A673 (cell line): ENCODE measurements around the gene LMBR1. TPM values are rescaled to one million over a fixed set of nuclear protein-coding genes. Genes with fewer than 3 reads are reported as not detected.
"Not testable (repeated sequence)": the region's sequence is repeated elsewhere in the genome, so short reads cannot be mapped to it uniquely, and the experiment has no call there.

Source experiments
- BruUV-seq: library from RNA; stranded (reverse); fragments of 400-500 nt; replicated peaks from 2 replicates; lab custom pipeline; 2021; lab: Mats Ljungman, UMichigan
- CTCF ChIA-PET: fragments of 300-600 bp; sonication (Branson Sonifier 250); formaldehyde crosslinking; loops from one replicate; lab custom pipeline; 2022; ENCODE audit warnings: antibody characterized with exemption; lab: Charles Lee
- POLR2A ChIA-PET: fragments of 300-600 bp; sonication (Branson Sonifier 250); formaldehyde crosslinking; loops from one replicate; lab custom pipeline; 2022; ENCODE audit warnings: antibody characterized with exemption; ENCODE audit not compliant: low non-redundant PET; lab: Charles Lee
- DNase-seq: peaks from one replicate; pipeline ENCODE4 v3.0.0-alpha.2; 2015; ENCODE audit warnings: low spot score
- H3K27ac ChIP-seq: fragments of 200-600 bp; sonication (generic); 2 replicates; pipeline ENCODE4 v1.5.1; 2016; ENCODE audit warnings: mixed run types, low read depth, mild to moderate bottlenecking, mixed read lengths, antibody characterized with exemption, low read length; ENCODE audit not compliant: poor library complexity, severe bottlenecking
- H3K27me3 ChIP-seq: fragments of 200-600 bp; sonication (generic); replicated peaks from 2 replicates; pipeline ENCODE4 v1.6.1; 2017; ENCODE audit warnings: mixed run types, low read depth, mild to moderate bottlenecking, mixed read lengths, antibody characterized with exemption, low read length; ENCODE audit not compliant: insufficient read depth, poor library complexity
- H3K36me3 ChIP-seq: fragments of 200-600 bp; sonication (generic); 2 replicates; pipeline ENCODE4 v1.6.1; 2016; ENCODE audit warnings: mixed run types, mild to moderate bottlenecking, mixed read lengths, antibody characterized with exemption, low read length; ENCODE audit not compliant: insufficient read depth, poor library complexity, severe bottlenecking
- H3K4me1 ChIP-seq: fragments of 200-600 bp; sonication (generic); 2 replicates; pipeline ENCODE4 v1.6.1; 2017; ENCODE audit warnings: mixed run types, mild to moderate bottlenecking, mixed read lengths, antibody characterized with exemption, low read length; ENCODE audit not compliant: insufficient read depth, poor library complexity, severe bottlenecking
- H3K4me3 ChIP-seq: fragments of 200-600 bp; sonication (generic); 2 replicates; pipeline ENCODE4 v1.5.1; 2016; ENCODE audit warnings: low read depth, mixed run types, mild to moderate bottlenecking, mixed read lengths, low read length; ENCODE audit not compliant: poor library complexity, severe bottlenecking
- H3K9me3 ChIP-seq: fragments of 200-600 bp; sonication (generic); 2 replicates; pipeline ENCODE4 v1.6.1; 2016; ENCODE audit warnings: mixed run types, low read depth, mild to moderate bottlenecking, mixed read lengths, antibody characterized with exemption, low read length; ENCODE audit not compliant: poor library complexity, severe bottlenecking
- EZH2 ChIP-seq: fragments of 200-600 bp; sonication (generic); IDR thresholded peaks from 2 replicates; pipeline ENCODE4 v1.6.1; 2017; ENCODE audit warnings: borderline replicate concordance, low read depth, mild to moderate bottlenecking, mixed read lengths, antibody characterized with exemption, low read length; ENCODE audit not compliant: poor library complexity, severe bottlenecking
- intact Hi-C: fragments of 100-400 bp; cut with micrococcal nuclease; formaldehyde crosslinking; loops from one replicate; pipeline ENCODE4 v1.10.0; 2022; ENCODE audit not compliant: unreplicated experiment
- total RNA-seq: library from RNA; stranded (reverse); gene quantifications from 2 replicates; pipeline ENCODE4 v1.2.3, GENCODE V29; 2021
- TF ChIP-seq, protein P1 (sequence below): fragments of 300-800, 200-600 bp; sonication (generic); conservative IDR thresholded peaks from 2 replicates; pipeline ENCODE4 v1.5.1; 2017; ENCODE audit warnings: low read depth, mild to moderate bottlenecking, antibody characterized with exemption, low read length, moderate library complexity, mixed read lengths

Gene LMBR1
- total RNA-seq, 1 experiment from 2014 or later = 50.7 TPM

DNA sequence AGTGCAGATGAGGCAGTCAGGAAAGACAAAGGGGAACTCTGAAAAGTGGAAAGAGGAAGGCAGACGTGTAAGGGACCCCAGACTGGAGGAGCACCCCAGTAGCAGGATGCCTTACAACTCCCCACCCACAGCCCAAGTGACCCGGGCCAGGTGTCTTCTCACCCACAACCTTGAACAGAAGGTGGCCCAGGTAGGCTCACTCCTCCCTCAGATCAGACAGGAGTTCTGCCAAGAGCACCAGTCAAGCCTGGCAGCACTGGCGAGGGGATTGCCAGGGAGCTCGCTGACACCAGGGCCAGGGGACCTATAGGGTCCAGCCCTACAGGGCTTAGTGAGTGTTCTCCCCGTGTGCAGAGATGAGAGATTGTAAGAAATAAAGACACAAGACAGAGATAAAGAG lies 27.1 kb upstream of the LMBR1 start:
- intact Hi-C loops = no loop called here
- POLR2A ChIA-PET = no interaction called here
- CTCF ChIA-PET = no interaction called here
- no peaks in the 10 kb centered on the region for H3K36me3 ChIP-seq
- no peak overlapping the region for H3K27ac ChIP-seq
- no peak overlapping the region for H3K4me3 ChIP-seq
- H3K27me3 ChIP-seq = peaks cover 9% of the 10 kb centered on the region
- no TSS peak for BruUV-seq
- H3K4me1 ChIP-seq = no peaks in the 10 kb centered on the region
- TF ChIP-seq, protein P1, sequence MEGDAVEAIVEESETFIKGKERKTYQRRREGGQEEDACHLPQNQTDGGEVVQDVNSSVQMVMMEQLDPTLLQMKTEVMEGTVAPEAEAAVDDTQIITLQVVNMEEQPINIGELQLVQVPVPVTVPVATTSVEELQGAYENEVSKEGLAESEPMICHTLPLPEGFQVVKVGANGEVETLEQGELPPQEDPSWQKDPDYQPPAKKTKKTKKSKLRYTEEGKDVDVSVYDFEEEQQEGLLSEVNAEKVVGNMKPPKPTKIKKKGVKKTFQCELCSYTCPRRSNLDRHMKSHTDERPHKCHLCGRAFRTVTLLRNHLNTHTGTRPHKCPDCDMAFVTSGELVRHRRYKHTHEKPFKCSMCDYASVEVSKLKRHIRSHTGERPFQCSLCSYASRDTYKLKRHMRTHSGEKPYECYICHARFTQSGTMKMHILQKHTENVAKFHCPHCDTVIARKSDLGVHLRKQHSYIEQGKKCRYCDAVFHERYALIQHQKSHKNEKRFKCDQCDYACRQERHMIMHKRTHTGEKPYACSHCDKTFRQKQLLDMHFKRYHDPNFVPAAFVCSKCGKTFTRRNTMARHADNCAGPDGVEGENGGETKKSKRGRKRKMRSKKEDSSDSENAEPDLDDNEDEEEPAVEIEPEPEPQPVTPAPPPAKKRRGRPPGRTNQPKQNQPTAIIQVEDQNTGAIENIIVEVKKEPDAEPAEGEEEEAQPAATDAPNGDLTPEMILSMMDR = no peak
- DNase-seq = no peak
- H3K9me3 ChIP-seq = no peaks in the 10 kb centered on the region

DNA sequence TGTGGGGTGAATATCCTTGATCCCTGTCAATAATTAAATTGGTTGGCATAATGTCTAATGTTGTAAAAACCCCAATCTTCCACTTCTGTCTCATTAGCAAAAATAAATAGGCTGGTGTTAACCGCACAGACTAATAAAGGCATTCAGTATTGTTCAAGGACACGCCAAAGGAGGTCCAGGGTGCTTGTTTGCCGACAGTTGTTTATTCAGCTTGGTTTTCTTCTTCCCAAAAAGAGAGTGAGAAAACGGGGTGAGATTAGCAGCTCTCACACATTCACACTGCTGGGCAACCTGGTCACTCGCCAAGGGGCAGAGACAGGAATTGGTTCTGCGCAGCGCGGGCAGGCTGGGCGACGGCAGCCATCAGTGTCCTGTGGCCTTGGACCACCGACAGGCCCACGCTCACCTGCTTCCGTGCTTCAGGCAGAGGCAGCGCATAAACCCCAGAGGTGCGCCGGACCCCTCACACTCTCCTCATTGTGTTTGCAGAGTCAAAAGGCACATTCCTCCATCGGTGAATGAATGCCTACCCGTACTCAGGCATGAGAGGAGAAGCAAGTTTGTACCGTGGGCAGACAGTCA lies 26.2 kb upstream of the LMBR1 start:
- no peaks in the 10 kb centered on the region for H3K36me3 ChIP-seq
- intact Hi-C loops = no loop called here
- no peaks in the 10 kb centered on the region for H3K9me3 ChIP-seq
- no peak for DNase-seq
- peaks cover 9% of the 10 kb centered on the region for H3K27me3 ChIP-seq
- BruUV-seq = no TSS peak
- H3K4me1 ChIP-seq = no peaks in the 10 kb centered on the region
- no peak overlapping the region for H3K4me3 ChIP-seq
- ChIA-PET CTCF (no interaction called here), POLR2A (no interaction called here)
- H3K27ac ChIP-seq = no peak overlapping the region
- TF ChIP-seq EZH2 = no peak
- TF ChIP-seq, protein P1 = no peak

DNA sequence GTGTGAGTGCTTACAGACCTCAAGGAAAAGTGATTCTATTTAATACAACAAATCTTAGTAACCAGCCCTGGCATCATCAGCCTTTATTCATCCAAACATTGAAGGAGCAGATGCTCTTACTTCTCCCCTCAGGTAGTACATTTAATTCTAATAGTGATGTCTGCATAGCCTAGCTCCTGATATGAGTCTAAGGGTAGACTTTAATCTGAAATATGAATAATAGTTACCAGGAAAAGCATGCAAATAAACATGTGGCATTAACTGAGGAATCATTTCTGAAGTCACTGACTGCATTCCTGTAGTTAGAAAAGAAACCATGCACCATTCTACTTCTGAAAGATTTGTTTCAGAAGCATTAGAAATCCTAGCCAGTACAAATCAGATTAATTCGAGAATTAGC lies 25.7 kb upstream of the LMBR1 start:
- ChIA-PET POLR2A (no interaction called here), CTCF (no interaction called here)
- no peak for DNase-seq
- Histone ChIP-seq H3K27ac (no peak overlapping the region), H3K36me3 (no peaks in the 10 kb centered on the region), H3K4me1 (no peaks in the 10 kb centered on the region), H3K27me3 (peaks cover 9% of the 10 kb centered on the region), H3K9me3 (no peaks in the 10 kb centered on the region), H3K4me3 (no peak overlapping the region)
- no TSS peak for BruUV-seq
- TF ChIP-seq, protein P1 = no peak
- TF ChIP-seq EZH2 = no peak
- intact Hi-C loops = no loop called here

DNA sequence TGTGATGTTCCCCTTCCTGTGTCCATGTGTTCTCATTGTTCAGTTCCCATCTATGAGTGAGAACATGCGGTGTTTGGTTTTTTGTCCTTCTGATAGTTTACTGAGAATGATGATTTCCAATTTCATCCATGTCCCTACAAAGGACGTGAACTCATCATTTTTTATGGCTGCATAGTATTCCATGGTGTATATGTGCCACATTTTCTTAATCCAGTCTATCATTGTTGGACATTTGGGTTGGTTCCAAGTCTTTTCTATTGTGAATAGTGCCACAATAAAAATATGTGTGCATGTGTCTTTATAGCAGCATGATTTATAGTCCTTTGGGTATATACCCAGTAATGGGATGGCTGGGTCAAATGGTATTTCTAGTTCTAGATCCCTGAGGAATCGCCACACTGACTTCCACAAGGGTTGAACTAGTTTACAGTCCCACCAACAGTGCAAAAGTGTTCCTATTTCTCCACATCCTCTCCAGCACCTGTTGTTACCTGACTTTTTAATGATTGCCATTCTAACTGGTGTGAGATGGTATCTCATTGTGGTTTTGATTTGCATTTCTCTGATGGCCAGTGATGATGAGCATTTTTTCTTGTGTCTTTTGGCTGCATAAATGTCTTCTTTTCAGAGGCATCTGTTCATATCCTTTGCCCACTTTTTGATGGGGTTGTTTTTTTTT lies 16.7 kb upstream of the LMBR1 start:
- H3K27ac ChIP-seq, intact Hi-C loops, POLR2A ChIA-PET, H3K4me3 ChIP-seq, H3K27me3 ChIP-seq, H3K9me3 ChIP-seq, H3K36me3 ChIP-seq, DNase-seq, BruUV-seq, H3K4me1 ChIP-seq, CTCF ChIA-PET: not testable (repeated sequence)
